Measurements from ENCODE around the gene CRB1.

GRCh38 chr1:197330213-197330612 lies 62.2 kb downstream of the CRB1 start:
- TF ChIP-seq ZFP30 (CRISPR knock-in tag; IDR thresholded peaks at IDR 0.05) (no peak), CREB5 (CRISPR knock-in tag; IDR thresholded peaks at IDR 0.05; ENCODE audit: low read depth) (no peak), ESRRG (CRISPR knock-in tag; IDR thresholded peaks at IDR 0.05) (no peak), TSHZ2 (CRISPR knock-in tag; IDR thresholded peaks at IDR 0.05) (no peak), ARNTL (CRISPR knock-in tag; IDR thresholded peaks at IDR 0.05; ENCODE audit: borderline replicate concordance, low read depth) (no peak), PATZ1 (CRISPR knock-in tag; IDR thresholded peaks at IDR 0.05; ENCODE audit: borderline replicate concordance) (no peak), CSDC2 (CRISPR knock-in tag; IDR thresholded peaks at IDR 0.05) (no peak), OSR1 (CRISPR knock-in tag; IDR thresholded peaks at IDR 0.05) (no peak), SNAI2 (CRISPR knock-in tag; IDR thresholded peaks at IDR 0.05) (no peak), ZFP3 (CRISPR knock-in tag; IDR thresholded peaks at IDR 0.05) (no peak), TOX (CRISPR knock-in tag; IDR thresholded peaks at IDR 0.05; ENCODE audit: borderline replicate concordance) (no peak), GLIS3 (CRISPR knock-in tag; IDR thresholded peaks at IDR 0.05) (no peak)

Measured in SK-N-SH treated with all-trans-retinoic acid at 6 μM for 48 hours (cell line).